GM18520 (cell line): ENCODE measurements around the gene WDR12.
"Not testable (repeated sequence)": the region's sequence is repeated elsewhere in the genome, so short reads cannot be mapped to it uniquely, and the experiment has no call there.

Source experiments
- ATAC-seq: cut with Tn5 transposase; IDR thresholded peaks from one replicate; pipeline ENCODE4 v1.9.1; 2021; ENCODE audit not compliant: unreplicated experiment

The WDR12 gene

GRCh38 chr2:202885190-202885589 lies 26.3 kb downstream of the WDR12 start:
- ATAC-seq = no peak

GRCh38 chr2:202883987-202884675 lies 27.3 kb downstream of the WDR12 start:
- ATAC-seq = no peak

- no peak for ATAC-seq
These were observed 29.9 kb downstream of the WDR12 start for GRCh38 chr2:202881570-202881969.

- ATAC-seq = no peak
These were observed 33.8 kb downstream of the WDR12 start for GRCh38 chr2:202877699-202878098.

- peak; percentile 33 for ATAC-seq
These were observed 40.0 kb downstream of the WDR12 start, which contains the start of gene ICA1L for GRCh38 chr2:202871300-202872141. Gene ICA1L, minus strand, starts transcription at chr2:202871766. Its CDS starts 42,757 bp downstream, at chr2:202829009.

- ATAC-seq = peak; percentile 43
These were observed 40.8 kb downstream of the WDR12 start for GRCh38 chr2:202870431-202871299.

- no peak for ATAC-seq
These were observed 49.5 kb downstream of the WDR12 start for GRCh38 chr2:202861987-202862386.

- no peak for ATAC-seq
These were observed 52.9 kb downstream of the WDR12 start for GRCh38 chr2:202858601-202859000.

GRCh38 chr2:202849343-202849742 lies 62.1 kb downstream of the WDR12 start:
- not testable (repeated sequence) for ATAC-seq

GRCh38 chr2:202848813-202849212 lies 62.7 kb downstream of the WDR12 start:
- ATAC-seq = no peak

- no peak for ATAC-seq
These were observed 63.6 kb downstream of the WDR12 start for GRCh38 chr2:202847693-202848524.

- ATAC-seq = no peak
These were observed 66.8 kb downstream of the WDR12 start for GRCh38 chr2:202844656-202845055.

- ATAC-seq = no peak
These were observed 68.8 kb downstream of the WDR12 start for GRCh38 chr2:202842690-202843089.

GRCh38 chr2:202841090-202841867 lies 70.2 kb downstream of the WDR12 start:
- no peak for ATAC-seq

- no peak for ATAC-seq
These were observed 79.9 kb downstream of the WDR12 start for GRCh38 chr2:202831242-202832220.

- no peak for ATAC-seq
These were observed 86.6 kb downstream of the WDR12 start for GRCh38 chr2:202824901-202825300.
